A549 treated with AZD9567 at 1 μM for 4 hours (cell line): ENCODE results near the gene ARF1. TPM values are rescaled to one million over a fixed set of nuclear protein-coding genes. Genes with fewer than 3 reads are reported as not detected.

Experiments
- total RNA-seq: library from RNA; stranded (reverse); fragments of 200-300 nt; extraction: Qiagen RNA extraction; gene quantifications from 5 replicates; pipeline ENCODE4 v1.2.3, GENCODE V29; 2022; ENCODE audit not compliant: insufficient read depth

The ARF1 gene
- 396 to 460 TPM (median 441 TPM) in 5 replicates for total RNA-seq

DNA sequence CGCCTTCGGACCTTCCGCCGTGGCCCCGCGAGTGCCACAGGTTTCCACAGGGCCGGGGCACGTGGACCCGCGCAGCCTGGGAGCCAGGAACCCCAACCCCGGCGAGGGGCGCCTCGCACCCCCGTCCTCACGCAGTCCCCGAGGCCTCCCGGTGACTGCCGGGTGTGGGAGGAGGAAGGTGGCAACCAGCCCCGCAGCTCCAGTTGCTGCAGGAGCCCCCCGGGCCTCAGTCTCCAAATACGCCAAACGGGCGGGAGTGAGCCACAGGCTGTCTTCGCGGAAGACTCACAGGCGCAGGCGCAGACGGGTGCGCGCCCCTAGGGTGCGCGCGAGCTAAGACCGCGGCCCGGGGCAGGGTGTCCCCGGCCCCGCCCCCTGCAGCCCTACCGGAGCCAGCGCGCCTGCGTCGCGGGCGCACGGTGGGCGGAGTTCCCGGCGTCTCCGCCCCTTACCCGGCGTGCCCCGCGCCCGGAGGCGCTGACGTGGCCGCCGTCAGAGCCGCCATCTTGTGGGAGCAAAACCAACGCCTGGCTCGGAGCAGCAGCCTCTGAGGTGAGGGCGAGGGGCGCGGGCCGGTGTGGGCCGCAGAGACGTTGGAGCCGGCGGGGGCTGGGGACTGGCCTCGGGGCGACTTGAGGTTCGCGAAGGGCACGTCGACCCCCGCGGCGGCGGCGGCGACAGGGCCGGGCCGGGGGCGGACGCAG lies at the start of gene ARF1:
TSS of gene ARF1 (plus strand) at position 495 of the 704 bp plus-strand sequence. CDS start 14,407 bp downstream, outside the sequence.

DNA sequence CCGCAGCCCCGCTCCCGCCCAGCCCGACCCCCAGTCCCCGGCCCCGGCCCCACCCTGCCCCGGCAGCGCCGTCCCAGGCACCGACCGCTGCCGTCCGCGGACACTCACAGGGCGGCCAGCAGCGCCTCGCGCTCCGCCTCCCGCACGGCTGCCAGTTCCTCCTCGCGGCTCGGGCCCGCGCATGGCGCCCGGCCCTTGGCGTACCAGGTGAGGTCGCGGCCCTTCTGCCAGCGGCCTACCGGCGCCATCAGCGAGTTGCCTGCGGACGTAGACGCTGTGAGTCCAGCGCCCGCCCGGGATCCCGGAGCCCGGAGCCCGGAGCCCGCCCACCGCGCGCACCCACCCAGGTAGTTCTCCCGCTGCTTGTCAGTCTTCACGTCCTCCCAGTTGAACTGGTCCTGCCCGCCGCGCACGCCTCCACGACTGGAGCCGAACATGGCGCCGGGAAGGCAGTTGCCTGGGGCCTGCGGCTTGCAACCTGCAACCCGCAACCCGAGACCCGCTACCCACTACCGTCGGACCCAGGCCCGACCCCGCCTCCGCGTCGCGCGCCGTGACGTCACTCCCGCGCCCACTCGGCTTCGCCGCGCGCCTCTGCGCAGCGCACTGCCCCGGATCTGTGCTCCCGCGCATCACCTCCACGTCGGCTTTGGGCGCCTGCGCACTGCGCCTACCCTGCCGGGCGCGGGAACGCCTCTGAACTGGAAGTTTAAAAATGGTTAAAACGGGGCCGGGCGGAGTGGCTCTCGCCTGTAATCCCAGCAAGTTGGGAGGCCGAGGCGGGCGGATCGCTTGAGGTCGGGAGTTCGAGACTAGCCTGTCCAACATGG lies 20.5 kb downstream of the ARF1 start, which contains the start of gene C1orf35:
TSS of gene C1orf35 (minus strand) at position 535 of the 830 bp plus-strand sequence. CDS start at position 437, 98 bp downstream.

DNA sequence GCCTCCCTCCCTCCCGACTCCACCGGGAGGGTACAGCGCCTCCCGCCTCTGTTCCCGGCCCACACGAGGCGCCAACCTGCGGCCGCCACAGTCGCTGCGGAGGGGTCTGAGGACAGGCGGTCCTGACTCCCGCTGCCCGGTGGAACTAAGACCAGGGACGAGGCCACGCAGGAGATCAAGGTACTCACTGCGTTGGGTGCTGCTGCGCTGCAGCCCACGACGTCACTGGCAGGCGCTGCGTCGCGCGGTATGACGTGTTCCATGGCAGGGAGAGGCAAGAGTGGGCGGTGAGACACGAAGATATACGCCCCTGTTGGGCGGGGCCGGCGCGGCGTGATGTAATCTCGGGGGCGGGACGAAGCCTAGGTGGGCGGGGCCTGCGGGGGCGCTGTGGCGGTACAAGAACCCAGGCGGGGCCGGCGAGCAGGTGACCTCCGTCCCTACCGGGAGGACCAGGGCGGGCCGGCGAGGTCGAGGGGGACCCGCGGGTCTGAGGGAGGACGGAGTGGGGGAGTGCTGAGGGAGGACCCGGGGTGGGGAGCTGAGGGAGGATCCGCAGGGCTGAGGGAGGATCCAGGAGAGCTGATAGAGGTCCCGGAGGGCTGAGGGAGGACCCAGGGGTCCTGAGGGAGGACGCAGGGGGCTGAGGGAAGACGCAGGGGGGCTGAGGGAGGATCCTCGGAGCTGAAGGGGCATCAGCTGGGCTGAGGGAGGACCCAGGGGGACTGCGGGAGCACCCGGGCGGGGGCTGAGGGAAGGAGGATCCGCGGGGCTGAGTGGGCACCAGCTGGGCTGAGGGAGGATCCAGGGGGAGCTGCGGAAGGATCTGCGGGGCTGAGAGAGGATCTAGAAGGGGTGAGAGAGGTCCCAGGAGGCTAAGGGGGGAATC lies 26.8 kb downstream of the ARF1 start, which contains the start of gene MRPL55:
TSS of gene MRPL55 (minus strand) at position 227 of the 889 bp plus-strand sequence. CDS start 1,039 bp downstream, outside the sequence.

DNA sequence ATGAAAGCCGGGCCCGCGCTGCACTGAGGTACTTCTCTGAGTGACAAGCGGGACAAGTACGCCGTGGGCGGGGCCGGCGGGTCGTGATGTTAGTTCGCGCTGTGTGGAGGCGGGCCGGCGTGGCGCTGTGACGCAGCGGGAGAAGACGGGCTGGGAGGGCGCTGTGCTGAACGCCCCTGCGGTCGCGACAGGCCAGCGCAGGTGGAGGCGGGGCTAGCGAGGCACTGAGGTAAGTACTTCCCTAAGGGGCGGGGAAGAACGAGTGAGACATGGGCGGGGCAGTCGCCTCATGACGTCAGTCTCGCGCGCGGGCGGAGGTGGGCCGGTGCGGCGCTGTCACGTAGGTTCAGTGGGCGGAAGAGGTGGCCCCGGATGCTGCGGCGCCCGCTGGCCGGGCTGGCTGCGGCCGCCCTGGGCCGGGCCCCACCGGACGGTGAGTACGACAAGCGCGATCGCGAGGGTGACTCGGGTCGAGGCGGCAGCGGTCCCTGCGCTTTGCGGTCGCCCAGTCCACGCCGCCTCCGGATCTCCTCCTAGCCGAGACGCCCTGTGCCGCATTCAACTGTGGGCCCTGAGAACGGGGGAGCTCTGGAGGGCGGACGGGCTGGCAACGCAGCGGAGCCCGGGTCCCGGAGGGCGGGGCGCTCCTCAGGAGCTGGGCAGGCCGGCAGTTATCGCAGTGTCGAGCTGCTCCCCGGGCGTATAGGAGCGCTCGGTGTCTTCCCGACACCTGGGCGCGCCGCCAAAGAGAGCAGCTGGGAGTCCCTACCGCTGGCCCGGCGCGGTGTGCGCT lies 57.6 kb downstream of the ARF1 start, which contains the start of gene GUK1:
TSS of gene GUK1 (plus strand) at position 349 of the 793 bp plus-strand sequence. CDS start at position 373, 24 bp downstream.

Other genes starting within 250 kb of the ARF1 start
- 7.2 to 11.4 TPM (median 10.6 TPM) in 5 replicates for gene WNT9A, start 134.8 kb upstream of the ARF1 start, total RNA-seq
- 0.02 to 0.06 TPM (median 0.03 TPM) in 3 of 5 replicates, not detected in the others for gene WNT3A, start 75.7 kb upstream of the ARF1 start, total RNA-seq
- 29.1 to 42.0 TPM (median 39.7 TPM) in 5 replicates for gene C1orf35, start 20.6 kb downstream of the ARF1 start, total RNA-seq
- gene MRPL55, start 26.6 kb downstream of the ARF1 start, total RNA-seq, result 83.3 to 92.2 TPM (median 85.6 TPM) in 5 replicates
- gene GUK1, start 57.6 kb downstream of the ARF1 start, total RNA-seq, result 110 to 159 TPM (median 155 TPM) in 5 replicates
- gene GJC2, start 67.2 kb downstream of the ARF1 start, total RNA-seq, result 0.31 to 0.52 TPM (median 0.49 TPM) in 4 of 5 replicates, not detected in the other
- gene IBA57, start 83.1 kb downstream of the ARF1 start, total RNA-seq, result 5.9 to 7.7 TPM (median 7.1 TPM) in 5 replicates
- gene OBSCN, start 125.3 kb downstream of the ARF1 start, total RNA-seq, result 2.5 to 5.9 TPM (median 5.6 TPM) in 5 replicates